ENCODE data around the gene KIAA0586. TPM values are rescaled to one million over a fixed set of nuclear protein-coding genes. Genes with fewer than 3 reads are reported as not detected.
"Not testable (repeated sequence)": the region's sequence is repeated elsewhere in the genome, so short reads cannot be mapped to it uniquely, and the experiment has no call there.

The KIAA0586 gene
- total and polyA plus RNA-seq, 8 donors = 14.2 to 28.7 (median 22.2) TPM

DNA sequence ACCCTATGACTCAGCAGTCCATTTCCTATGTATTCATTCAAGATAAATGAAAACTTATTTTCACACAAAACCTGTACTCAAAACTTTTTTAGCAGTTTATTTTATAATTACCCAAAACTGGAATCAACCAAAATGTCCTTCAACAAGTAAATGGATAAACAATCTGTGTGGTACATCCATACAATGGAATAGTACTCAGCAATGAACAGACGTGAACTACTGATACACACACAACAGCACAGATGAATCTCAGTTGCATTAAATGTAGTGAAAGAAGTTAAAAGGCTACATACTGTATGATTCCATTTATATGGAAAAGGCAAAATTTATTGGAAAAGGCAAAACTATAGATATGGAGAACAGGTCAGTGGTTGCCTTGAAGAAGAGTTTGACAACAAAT, 90.1 kb downstream of the KIAA0586 start:
- H3K9me3 ChIP-seq = no peaks in the 10 kb centered on the region
- H3K4me1 ChIP-seq = no peaks in the 10 kb centered on the region
- TF ChIP-seq CTCF (IDR thresholded peaks at IDR 0.05) = no peak
- ATAC-seq (no peak), DNase-seq (no peak)
- H3K36me3 ChIP-seq = peaks cover 0 to 26% of the 10 kb centered on the region in 2 donors
- intact Hi-C loops (cut with DNase I) = no loop called here
- H3K27ac ChIP-seq = no peak overlapping the region
- no peak overlapping the region for H3K4me3 ChIP-seq
- no peaks in the 10 kb centered on the region for H3K27me3 ChIP-seq

- DNase-seq; H3K27me3 ChIP-seq; H3K4me3 ChIP-seq; ATAC-seq; H3K4me1 ChIP-seq; H3K27ac ChIP-seq; intact Hi-C loops (cut with DNase I): not testable (repeated sequence)
- Histone ChIP-seq H3K36me3 (peaks cover 0 to 25% of the 10 kb centered on the region in 2 donors), H3K9me3 (peaks cover 0 to 16% of the 10 kb centered on the region in 2 donors)
Observed at GRCh38 chr14:58525691-58526090, 98.2 kb downstream of the KIAA0586 start.

DNA sequence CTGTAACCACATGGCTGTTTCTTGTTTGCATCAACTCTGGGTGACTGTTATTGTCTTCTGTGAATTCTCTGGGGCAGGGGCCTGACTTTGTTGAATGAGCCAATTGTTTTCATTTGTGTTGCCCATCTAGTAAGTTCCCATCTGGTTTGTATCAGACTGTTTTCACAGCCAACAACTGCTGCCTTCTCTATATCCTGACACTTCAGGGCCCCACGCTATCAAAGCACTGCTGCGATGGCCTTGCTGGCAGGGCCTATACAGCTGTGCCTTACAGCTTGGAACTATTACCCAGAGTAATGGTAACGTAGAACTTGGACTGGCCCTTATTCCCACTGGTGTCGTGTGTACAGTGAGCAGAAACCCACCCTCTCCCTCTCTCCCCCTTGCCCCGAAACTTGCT, 105.9 kb downstream of the KIAA0586 start:
- H3K27ac ChIP-seq = no peak overlapping the region
- no peaks in the 10 kb centered on the region for H3K27me3 ChIP-seq
- no peaks in the 10 kb centered on the region for H3K36me3 ChIP-seq
- peaks cover 0 to 3% of the 10 kb centered on the region in 2 donors for H3K4me1 ChIP-seq
- no peak overlapping the region for H3K4me3 ChIP-seq
- intact Hi-C loops (cut with DNase I) = no loop called here
- H3K9me3 ChIP-seq = peaks cover 0 to 3% of the 10 kb centered on the region in 2 donors
- no peak for TF ChIP-seq CTCF (IDR thresholded peaks at IDR 0.05)
- peak in 1 of 4 donors; percentile 48 for DNase-seq
- no peak for ATAC-seq

- Histone ChIP-seq H3K4me1 (peaks cover 0 to 3% of the 10 kb centered on the region in 2 donors), H3K27ac (no peak overlapping the region), H3K4me3 (no peak overlapping the region), H3K9me3 (peaks cover 0 to 2% of the 10 kb centered on the region in 2 donors), H3K36me3 (no peaks in the 10 kb centered on the region), H3K27me3 (no peaks in the 10 kb centered on the region)
- TF ChIP-seq CTCF (IDR thresholded peaks at IDR 0.05) = no peak
- ATAC-seq = no peak
- intact Hi-C loops (cut with DNase I) = no loop called here
- DNase-seq = no peak
Observed at GRCh38 chr14:58535044-58535443, 107.5 kb downstream of the KIAA0586 start.

- peaks cover 0 to 2% of the 10 kb centered on the region in 2 donors for H3K9me3 ChIP-seq
- no peak for DNase-seq
- ATAC-seq = no peak
- no peak overlapping the region for H3K4me3 ChIP-seq
- H3K27me3 ChIP-seq = no peaks in the 10 kb centered on the region
- no peak for TF ChIP-seq CTCF (IDR thresholded peaks at IDR 0.05)
- H3K27ac ChIP-seq = no peak overlapping the region
- H3K36me3 ChIP-seq = no peaks in the 10 kb centered on the region
- intact Hi-C loops (cut with DNase I) = no loop called here
- H3K4me1 ChIP-seq = peaks cover 0 to 3% of the 10 kb centered on the region in 2 donors
Observed at GRCh38 chr14:58537004-58537403, 109.5 kb downstream of the KIAA0586 start.

Measured in left lung (tissue), 10 donors.